HG03442 (cell line): Measurements from ENCODE around the gene LTBP2.

Source experiments
- ATAC-seq: cut with Tn5 transposase; IDR thresholded peaks from one replicate; pipeline ENCODE4 v1.9.1; 2021; ENCODE audit warnings: mild to moderate bottlenecking, moderate library complexity; ENCODE audit not compliant: unreplicated experiment

Gene LTBP2

GRCh38 chr14:74510223-74510931, 101.7 kb downstream of the LTBP2 start:
- no peak for ATAC-seq

GRCh38 chr14:74509587-74510222, 102.3 kb downstream of the LTBP2 start:
- ATAC-seq = no peak

GRCh38 chr14:74508844-74509428, 103.1 kb downstream of the LTBP2 start:
- no peak for ATAC-seq

GRCh38 chr14:74508292-74508731, 103.7 kb downstream of the LTBP2 start:
- no peak for ATAC-seq

- ATAC-seq = no peak
Observed at GRCh38 chr14:74507840-74508239, 104.2 kb downstream of the LTBP2 start.

- no peak for ATAC-seq
Observed at GRCh38 chr14:74507085-74507484, 105.0 kb downstream of the LTBP2 start.

GRCh38 chr14:74506411-74506851, 105.6 kb downstream of the LTBP2 start:
- ATAC-seq = no peak

GRCh38 chr14:74505831-74506230, 106.2 kb downstream of the LTBP2 start:
- ATAC-seq = no peak

- no peak for ATAC-seq
Observed at GRCh38 chr14:74504874-74505720, 106.9 kb downstream of the LTBP2 start.

GRCh38 chr14:74504412-74504811, 107.6 kb downstream of the LTBP2 start:
- ATAC-seq = no peak

GRCh38 chr14:74503938-74504335, 108.1 kb downstream of the LTBP2 start:
- no peak for ATAC-seq

- ATAC-seq = no peak
Observed at GRCh38 chr14:74503291-74503937, 108.6 kb downstream of the LTBP2 start.

- ATAC-seq = no peak
Observed at GRCh38 chr14:74502236-74503019, 109.6 kb downstream of the LTBP2 start.

- no peak for ATAC-seq
Observed at GRCh38 chr14:74501691-74502090, 110.3 kb downstream of the LTBP2 start.

- ATAC-seq = no peak
Observed at GRCh38 chr14:74501135-74501614, 110.9 kb downstream of the LTBP2 start.

- no peak for ATAC-seq
Observed at GRCh38 chr14:74500417-74501134, 111.5 kb downstream of the LTBP2 start.

- ATAC-seq = no peak
Observed at GRCh38 chr14:74495356-74495755, 116.7 kb downstream of the LTBP2 start.

- peak; percentile 85 for ATAC-seq
Observed at GRCh38 chr14:74493343-74494261, 118.4 kb downstream of the LTBP2 start, which contains the start of gene ISCA2. Gene ISCA2 (plus strand): TSS chr14:74493765. CDS start chr14:74493775, 10 bp downstream.
